NK-92 treated with Interleukin-12 subunit alpha and Interleukin-12 subunit beta, amount 100 ng/mL, for 24 hours (cell line): ENCODE results near the gene RPE65.
"Not testable (repeated sequence)": the region's sequence is repeated elsewhere in the genome, so short reads cannot be mapped to it uniquely, and the experiment has no call there.

Experiments used
- DNase-seq: peaks from one replicate; lab custom pipeline; 2025; lab: John Stamatoyannopoulos, UW

The RPE65 gene

DNA sequence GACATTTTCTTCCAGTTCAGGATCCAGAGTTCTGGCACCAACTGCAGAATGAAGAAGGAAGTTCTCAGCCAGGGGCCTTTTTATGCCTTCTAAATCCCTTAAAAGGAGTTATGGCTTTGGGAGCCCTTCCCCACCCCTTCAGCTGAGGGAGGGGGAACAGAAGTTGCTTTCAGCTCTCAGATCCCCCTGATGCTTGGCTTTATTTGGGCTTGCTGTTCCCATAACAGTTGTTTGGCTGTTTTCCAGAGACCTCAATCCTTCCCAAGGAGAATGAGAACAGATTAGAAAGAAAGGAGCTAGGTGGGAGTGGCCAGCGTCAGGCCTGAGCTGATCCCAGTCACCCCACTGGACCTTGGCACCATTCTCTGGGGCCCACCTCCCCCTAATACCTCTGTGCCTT is at the start of gene RPE65:
RPE65 (minus strand) TSS at position 54 of the 400 bp plus-strand sequence; CDS start at position 5, 49 bp downstream.
- DNase-seq, result no peak

DNA sequence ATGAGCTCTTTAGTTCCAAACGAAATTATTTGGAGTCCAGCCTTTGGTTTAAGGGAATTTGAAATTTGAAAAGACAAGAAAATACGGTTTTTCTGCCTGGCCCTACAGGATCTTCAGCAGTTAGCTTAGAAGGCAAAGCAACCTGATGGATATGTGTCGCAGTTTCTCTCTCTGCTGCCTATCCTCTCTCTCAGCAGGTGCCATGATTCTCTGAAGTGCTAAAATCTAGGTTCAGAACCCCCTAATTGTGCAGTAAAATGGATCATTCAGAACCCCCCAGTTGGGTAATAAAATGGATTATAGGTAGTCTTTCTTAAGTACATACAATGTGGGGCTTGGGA is 47.6 kb upstream of the RPE65 start:
- DNase-seq, result no peak

DNA sequence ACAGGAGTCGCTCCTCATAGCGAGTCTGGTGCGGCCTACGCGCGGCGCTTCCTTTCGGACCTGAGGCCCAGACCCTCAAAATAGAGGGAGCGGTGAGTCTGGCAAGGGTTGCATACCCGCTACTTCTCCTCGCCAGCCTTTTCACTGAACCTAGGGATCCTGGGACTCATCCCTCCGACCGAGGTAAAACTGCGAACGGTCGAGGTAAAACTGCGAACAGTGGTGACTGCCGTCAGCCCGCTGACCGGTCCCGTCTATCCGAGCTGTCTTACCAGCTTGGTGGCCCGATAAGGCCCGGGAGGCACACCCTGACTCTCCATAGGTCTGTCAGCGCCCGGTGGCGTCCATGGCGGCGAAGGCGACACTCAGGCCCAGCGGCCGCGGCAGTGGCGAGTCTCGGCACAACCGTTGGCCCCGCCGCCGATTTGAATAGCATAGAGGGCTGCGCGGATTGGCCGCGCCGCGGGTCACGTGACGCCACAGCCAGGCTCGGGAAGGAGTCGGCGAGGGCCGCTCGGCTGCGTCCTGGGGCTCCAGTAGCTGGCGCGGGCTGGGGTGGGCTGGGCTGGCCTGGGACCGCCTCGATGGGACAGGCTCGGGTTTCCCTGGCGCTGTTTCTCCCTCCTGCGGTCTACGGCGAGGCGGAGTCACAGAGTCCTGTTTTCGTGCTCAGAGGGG is 47.1 kb upstream of the RPE65 start, which contains the start of gene DEPDC1:
DEPDC1 (minus strand) TSS at position 403 of the 678 bp plus-strand sequence; CDS start at position 320, 83 bp downstream.
- DNase-seq, result no peak

DNA sequence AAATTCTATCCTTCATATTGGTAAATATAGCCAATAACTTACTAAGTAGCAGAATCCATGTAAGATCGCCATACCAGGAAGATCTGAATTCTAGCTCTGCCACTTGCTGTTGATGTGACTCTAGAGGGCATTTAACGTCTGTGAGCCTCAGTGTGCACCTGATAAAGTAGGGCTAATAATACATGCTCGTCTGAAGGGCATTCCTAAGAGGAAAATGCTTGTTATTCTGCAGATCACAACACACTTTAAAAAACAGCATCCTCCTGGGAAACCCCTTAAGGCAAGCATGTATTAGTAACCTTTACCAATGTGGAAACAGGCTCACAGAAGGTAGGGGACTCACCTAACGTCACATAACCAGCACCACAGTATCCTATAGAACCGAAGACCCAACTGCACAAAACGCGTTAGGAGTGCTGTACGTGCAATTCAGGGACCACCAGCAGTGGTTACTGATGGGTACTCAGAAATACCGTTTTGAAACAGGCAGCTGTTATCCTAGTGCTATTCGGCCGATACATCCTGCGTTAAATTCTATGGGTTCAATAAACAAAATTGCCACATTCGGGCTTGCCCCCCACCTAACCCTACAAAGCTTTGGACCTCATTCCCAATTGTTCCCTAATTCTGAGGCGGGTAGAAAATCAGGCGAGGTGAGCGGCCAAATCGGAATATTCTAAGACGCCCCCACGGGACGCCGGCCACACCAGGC is 46.4 kb upstream of the RPE65 start:
- DNase-seq, result no peak

DNA sequence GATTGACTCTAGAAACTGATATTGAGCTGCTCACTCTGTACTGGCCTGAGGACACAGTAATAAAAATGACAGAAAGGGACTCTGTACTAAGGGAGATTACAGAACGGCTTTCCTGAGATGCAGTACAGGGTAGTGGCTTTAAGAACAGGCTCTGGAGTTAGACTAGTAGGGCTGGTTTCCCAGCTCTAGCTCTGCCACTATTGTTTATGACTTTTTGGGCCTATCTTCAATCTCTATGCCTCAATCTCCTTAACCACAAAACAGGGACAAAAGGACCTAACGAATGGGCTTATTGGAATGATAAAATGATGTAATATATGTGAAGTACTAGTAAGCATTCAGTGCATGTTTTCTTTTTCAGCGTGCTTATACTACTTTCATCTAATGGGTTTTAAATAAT is 45.8 kb upstream of the RPE65 start:
- no peak for DNase-seq

DNA sequence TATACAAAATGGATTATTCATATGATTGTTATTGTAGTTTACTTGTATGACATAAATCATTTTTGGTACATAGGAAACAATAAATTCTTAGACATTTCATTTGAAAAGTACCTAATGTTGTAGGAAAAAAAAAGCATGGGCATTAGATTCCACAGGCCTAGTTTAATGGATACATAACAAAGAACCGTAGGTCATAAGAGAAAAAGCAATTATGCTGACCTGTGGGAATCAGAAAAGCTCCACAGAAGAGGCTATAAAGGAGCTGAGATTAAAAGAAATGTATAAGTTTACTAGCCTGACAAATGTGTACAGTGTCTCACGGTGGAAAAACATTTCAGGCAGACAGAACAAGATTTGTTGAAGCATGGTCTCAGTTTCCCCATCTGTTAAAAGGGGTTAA is 43.4 kb upstream of the RPE65 start:
- DNase-seq, result no peak

DNA sequence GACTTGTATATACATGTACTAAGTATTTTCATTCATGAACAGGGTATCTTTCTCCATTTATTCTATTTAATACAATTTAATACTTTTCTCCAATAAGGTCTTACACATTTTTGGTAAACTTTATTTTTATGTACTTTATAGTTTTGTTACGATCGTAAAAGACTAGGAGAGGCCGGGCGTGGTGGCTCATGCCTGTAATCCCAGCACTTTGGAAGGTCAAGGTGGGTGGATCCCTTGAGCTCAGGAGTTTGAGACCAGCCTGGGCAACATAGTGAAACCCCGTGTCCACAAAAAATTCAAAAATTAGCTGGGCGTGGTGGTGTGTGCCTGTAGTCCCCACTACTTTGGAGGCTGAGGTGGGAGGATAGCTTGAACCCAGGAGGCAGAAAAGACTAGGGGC is 42.5 kb upstream of the RPE65 start:
- DNase-seq, result not testable (repeated sequence)

DNA sequence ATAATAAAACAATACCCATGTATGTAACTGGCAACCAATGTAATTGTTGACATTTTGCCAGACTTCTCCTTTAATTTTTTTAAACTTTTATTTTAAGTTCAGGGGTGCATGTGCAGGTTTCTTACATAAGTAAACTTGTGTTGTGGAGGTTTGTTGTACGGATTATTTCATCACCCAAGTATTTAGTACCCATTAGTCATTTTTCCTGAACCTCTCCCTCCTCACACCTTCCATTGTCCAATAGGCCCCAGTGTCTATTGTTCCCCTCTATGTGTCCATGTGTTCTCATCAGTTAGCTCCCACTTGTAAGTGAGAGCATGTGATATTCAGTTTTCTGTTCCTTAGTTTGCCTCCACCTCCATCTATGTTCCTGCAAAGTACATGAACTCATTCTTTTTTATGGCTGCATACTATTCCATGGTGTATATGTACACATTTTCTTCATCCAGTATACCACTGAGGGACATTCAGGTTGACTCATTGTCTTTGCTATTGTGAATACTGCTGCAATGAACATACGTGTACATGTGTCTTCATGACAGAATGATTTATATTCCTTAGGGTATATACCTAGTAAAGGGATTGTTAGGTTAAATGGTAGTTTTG is 40.4 kb upstream of the RPE65 start:
- no peak for DNase-seq

DNA sequence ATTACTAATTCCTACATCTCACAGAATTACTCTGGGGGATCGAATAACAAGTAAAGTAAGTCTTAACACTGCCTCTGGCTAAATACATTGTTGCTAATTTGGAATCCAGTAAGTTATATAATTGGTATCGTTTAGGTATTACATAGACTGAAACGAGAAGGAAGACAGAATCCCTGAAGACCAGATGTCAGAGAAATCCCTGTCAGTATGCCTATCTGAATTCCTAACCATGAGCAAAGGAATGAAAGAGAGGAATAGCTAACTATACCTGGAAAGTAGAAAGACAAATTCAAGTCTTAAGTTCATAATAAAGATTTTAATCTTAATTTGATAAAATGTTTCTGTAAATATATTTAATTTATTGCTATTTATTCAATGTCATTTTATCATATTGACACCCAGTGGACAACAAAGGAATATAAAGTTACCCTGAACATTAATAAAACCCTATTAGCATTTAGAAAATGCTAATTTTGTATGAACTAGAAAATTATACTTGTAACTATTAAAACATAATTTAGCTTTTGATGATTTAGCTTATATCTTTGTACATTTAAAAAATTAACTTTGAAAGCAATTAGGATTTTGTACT is 35.8 kb upstream of the RPE65 start:
- DNase-seq, result no peak

DNA sequence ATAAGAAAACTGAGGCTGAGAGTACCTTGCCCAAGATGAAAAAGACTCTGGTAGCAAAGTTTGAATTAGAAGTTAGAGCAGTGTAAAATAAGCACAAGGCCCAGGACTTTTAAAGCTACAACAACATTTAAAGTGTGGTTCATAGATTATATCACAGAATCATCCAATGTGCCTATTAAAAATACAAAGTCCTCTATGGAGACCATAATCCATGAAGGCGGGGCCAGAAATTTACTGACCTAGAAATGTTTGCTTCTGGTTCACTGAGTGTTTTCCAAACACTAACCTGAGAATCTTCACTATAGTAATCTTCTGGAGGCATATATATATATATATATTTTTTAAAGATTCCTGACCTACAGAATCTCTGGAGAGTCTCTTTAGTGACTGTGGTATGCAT is 34.9 kb upstream of the RPE65 start:
- no peak for DNase-seq

DNA sequence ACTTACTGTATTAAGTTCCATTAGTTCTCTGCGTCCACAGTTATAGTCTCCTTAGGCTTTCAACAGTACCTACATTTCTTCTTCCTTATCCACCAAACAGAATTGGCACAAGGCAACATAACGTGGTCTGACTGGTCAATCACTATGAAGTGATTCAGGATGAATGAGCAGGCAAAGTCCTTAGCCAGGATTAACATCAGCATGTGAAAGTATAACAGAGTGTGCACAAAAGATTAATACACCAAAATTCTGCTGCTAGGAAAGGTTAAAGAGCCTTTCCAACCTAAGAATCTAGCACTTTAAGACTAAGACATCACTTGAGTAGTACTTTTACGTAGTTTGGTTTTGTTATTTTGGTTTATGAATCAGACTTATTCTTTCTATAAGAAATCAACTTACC is 31.3 kb upstream of the RPE65 start:
- DNase-seq, result no peak

DNA sequence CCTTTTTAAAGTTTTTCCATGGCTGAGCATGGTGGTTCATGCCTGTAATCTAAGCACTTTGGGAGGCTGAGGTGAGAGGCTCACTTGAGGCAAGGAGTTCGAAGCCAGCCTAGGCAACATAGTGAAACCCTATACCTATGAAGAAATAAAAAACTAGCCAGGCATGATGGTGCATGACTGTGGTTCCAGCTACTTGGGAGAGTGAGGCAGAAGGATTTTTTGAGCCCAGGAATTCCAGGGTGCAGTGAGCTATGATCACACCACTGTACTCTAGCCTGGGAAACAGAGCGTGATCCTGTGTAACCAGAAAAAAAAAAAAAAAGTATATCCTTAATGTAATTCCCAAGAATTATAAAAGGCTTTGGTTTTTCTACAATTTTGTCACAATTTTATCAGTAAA is 29.7 kb upstream of the RPE65 start:
- DNase-seq, result no peak

DNA sequence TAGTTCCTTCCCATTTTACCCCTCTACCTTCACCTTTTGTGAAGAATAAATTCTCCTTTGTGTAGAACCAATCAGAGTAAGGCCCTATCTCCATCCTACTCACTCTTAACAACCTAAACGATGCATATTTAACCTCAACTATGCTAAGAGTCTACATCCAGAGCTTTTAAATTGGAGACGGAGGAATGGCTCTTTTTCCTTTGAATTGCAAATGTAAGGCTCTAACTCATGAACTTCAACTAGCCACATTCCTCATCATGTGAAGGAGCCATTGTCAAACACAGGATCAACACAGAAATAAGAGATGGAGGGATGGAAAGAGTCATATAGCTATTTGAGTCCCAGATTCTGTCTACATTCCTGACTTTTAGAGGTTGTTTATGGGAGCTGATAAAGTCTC is 28.9 kb upstream of the RPE65 start:
- DNase-seq, result no peak

DNA sequence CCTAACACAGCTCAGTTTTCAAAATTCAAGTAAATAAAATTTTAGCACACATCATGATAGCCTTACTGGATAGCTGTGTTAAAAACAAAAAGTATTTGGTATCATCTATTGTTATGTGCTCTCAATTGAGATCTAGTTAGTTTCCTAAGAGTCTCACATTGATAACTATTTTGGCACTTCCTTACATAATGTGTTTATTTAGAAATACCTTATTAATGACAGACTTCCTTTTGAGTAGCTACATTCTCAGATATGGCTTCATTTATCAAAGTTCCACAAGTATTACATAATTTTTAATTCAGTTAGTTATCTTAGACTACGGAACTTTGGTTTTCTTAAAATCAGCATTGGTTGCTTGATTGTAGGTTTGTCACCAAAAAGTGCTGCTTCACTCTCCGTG is 26.9 kb upstream of the RPE65 start:
- DNase-seq, result not testable (repeated sequence)

DNA sequence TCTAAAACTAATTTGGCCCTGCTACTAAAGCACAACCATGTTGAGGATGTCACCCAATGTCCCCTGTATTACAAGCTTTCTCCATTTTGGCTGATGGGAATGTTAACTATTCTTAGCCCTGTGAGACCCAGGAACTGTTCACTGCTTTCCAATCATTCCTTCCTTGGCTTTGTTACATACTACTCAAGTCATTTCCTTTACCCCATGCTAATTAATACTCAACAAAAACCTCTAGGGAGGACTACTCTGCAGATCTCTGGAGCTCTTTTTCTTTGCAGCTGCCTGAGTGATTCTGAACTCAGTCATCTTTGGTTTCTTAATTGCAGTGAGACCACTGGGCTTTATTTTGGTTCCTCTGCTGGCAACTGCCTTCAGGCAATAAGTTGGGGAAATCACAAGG is 23.3 kb upstream of the RPE65 start:
- DNase-seq, result no peak

DNA sequence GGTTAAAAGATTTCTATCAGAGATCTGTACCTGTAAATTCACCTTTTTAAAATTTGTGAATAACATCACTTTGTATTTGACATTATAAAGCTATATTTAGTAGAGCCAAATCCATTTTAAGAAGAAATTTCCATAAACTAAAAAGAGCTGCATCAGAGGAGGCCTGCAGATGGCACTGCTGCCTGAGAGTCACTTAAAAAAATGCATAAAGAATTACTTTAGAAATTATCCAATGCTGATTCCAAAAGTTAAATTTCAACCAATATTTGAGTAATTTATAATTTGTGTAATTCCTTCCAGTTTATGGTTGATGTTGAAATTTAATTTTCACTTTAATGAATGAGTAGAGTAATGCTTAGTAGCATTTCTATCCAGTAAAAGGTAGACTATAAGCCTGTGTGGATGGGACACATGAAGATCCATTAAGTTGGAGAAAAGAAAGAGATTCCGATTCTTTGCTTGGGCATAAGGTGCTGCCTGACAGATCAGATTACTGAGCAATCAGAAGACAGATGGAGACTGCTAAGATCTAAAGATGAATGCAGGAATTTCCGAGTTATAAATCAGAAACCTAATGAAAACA is 20.7 kb upstream of the RPE65 start:
- no peak for DNase-seq

DNA sequence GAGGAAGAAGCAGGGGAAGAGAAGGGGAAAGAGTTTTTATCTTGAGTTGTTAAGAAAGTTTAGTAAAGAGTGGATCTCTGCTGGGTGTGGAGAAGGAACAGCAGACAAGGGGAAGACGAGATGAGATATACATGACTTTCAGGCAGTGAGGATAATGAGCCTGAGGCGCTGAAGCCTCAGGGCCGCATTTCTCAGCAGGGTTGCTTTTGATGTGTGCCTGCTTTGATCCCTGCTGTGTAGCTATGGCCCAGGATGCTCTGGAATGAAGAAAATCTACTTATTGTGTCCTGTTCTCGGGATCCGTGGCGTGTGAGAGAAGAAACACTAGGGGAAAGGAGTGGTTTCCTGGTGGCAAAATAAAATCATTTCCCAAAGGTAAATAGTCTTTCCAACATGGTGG is 15.1 kb upstream of the RPE65 start:
- no peak for DNase-seq

DNA sequence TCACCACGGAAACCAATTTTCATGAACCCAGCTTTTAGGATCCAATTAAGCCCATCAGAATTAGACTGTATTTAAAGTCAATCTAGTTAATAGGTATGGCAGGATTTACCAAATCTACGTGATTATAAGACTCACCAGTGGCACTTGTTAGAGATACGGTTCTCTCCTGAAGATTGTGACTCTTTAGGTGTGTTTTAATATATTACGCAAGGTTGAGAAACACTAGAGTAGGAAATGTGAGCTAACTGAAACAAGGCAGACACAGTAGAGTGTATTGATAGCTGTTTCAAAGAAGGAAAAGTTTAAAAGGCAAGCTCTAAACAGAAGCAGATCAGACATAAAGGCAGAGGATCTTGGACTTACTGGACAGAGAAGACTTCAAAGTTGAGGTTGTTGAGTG is 11.2 kb upstream of the RPE65 start:
- no peak for DNase-seq

DNA sequence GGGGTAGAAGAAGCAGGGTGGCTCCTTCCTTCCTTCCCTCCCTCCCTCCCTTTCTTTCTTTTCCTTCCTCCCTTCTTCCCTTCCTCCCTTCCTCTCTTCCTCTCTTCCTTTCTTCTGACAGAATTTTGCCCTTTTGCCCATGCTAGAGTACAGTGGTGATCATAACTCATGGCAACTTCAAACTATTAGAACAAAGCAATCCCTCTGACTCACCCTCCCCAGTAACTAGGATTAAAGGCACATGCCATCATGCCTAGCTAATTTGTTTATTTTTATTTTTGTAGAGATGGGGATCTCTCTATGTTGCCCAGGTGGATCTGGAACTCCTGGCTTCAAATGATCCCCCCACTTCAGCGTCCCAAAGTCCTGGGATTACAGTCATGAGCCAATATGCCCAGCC is 10.0 kb upstream of the RPE65 start:
- no peak for DNase-seq

DNA sequence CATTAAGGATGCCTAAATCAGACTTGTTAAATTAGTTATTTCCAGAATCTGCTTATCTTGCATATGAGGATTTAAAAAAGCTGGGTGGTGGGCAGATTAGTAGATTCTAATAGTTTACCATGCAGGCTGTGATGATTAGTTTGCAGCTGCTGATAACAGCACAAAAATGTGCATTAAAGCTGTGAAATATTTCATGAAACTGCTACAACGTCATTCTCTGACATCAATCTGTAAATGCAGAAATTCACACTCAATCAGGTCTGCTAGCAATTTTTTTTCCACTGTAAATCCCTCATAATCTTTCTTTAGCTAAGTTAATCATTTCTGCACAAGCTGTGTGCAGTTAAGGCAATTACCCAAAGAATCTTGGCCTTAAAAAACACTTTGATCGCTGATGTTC is 9.3 kb upstream of the RPE65 start:
- DNase-seq, result no peak

DNA sequence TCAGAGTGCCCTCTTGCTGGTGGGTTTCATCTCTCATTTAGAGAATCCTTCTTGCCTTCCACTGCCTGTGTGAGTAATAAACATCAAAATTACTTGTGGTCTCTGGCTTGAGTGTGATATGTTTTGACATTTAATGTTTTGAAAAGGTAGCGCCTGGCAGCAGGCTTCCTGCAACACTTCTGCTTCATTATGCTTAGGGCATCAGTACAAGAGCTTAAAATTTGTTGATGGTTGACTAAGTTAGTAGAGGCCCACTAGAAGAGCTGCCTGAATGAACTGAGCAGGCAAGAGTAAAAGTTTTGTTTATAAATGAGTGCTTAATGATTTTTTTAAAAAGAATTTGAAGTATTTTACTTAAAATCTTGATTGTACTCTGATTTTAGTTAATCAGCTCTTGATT is 6.4 kb upstream of the RPE65 start:
- no peak for DNase-seq

DNA sequence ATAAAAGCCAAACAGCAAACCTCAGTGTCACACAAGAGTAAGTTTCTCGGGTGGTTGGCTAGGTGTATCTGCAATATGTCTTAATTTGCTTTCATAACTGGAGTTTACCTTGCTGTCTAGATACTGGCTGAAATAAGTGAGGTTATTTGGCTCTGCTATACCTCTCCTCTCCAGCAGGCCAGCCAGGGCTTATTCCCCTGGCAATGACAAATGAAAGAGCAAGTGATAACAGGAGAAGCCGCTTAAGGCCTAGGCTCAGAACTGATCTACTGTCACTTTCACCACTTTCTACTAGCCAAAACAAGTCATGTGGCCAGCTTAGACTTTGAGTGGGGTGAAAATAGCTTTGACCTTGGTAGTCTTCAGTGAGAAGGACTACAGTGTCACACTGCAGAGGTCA is 4.8 kb upstream of the RPE65 start:
- DNase-seq, result no peak
